WTC11 (cell line): ENCODE results near the gene LARP4B.

Source experiments
- FOXJ3 ChIP-seq: sonication (generic); formaldehyde crosslinking; IDR thresholded peaks from 2 replicates; pipeline ENCODE4 v1.9.0; 2021; ENCODE audit warnings: missing genetic modification reagents, mild to moderate bottlenecking, borderline replicate concordance
- IRF2 ChIP-seq: sonication (generic); formaldehyde crosslinking; IDR thresholded peaks from 2 replicates; pipeline ENCODE4 v1.8.0; 2022; ENCODE audit warnings: low read depth, missing genetic modification reagents, borderline replicate concordance
- TF ChIP-seq, protein P1 (sequence below): fragments of 200-600 bp; IDR thresholded peaks from 2 replicates; pipeline ENCODE4 v1.8.0; 2022; ENCODE audit warnings: antibody characterized with exemption
- TF ChIP-seq, protein P2 (sequence below): sonication (generic); formaldehyde crosslinking; IDR thresholded peaks from 2 replicates; pipeline ENCODE4 v1.8.1; 2022; ENCODE audit warnings: missing genetic modification reagents, borderline replicate concordance
- TF ChIP-seq, protein P3 (sequence below): sonication (generic); formaldehyde crosslinking; IDR thresholded peaks from 2 replicates; pipeline ENCODE4 v1.8.1; 2023; ENCODE audit warnings: mild to moderate bottlenecking, missing genetic modification reagents, moderate library complexity

DNA sequence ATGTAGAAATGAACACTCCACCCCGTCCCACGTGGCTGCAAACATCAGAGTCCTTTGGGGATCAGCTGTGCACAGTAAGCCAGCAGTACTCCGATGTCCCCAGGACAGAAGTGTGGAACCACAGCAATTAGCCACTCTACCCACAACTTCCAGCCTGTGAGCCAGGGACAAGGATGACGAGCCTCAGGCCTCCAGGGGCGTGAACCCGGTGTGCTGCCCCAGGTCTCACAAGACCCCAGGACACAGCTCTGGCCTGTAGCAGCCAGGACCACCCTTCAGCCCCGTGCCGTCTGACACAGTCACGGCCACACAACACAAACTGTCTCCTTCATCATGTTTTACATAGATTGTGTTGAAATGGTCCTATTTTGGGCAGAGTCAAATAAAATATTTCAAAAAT, 129.0 kb downstream of the LARP4B start:
- TF ChIP-seq, protein P1, sequence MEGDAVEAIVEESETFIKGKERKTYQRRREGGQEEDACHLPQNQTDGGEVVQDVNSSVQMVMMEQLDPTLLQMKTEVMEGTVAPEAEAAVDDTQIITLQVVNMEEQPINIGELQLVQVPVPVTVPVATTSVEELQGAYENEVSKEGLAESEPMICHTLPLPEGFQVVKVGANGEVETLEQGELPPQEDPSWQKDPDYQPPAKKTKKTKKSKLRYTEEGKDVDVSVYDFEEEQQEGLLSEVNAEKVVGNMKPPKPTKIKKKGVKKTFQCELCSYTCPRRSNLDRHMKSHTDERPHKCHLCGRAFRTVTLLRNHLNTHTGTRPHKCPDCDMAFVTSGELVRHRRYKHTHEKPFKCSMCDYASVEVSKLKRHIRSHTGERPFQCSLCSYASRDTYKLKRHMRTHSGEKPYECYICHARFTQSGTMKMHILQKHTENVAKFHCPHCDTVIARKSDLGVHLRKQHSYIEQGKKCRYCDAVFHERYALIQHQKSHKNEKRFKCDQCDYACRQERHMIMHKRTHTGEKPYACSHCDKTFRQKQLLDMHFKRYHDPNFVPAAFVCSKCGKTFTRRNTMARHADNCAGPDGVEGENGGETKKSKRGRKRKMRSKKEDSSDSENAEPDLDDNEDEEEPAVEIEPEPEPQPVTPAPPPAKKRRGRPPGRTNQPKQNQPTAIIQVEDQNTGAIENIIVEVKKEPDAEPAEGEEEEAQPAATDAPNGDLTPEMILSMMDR: no peak
- TF ChIP-seq IRF2 (no peak), FOXJ3 (CRISPR knock-in tag) (no peak)
- TF ChIP-seq, protein P2, sequence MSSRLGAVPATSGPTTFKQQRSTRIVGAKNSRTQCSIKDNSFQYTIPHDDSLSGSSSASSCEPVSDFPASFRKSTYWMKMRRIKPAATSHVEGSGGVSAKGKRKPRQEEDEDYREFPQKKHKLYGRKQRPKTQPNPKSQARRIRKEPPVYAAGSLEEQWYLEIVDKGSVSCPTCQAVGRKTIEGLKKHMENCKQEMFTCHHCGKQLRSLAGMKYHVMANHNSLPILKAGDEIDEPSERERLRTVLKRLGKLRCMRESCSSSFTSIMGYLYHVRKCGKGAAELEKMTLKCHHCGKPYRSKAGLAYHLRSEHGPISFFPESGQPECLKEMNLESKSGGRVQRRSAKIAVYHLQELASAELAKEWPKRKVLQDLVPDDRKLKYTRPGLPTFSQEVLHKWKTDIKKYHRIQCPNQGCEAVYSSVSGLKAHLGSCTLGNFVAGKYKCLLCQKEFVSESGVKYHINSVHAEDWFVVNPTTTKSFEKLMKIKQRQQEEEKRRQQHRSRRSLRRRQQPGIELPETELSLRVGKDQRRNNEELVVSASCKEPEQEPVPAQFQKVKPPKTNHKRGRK: no peak
- TF ChIP-seq, protein P3, sequence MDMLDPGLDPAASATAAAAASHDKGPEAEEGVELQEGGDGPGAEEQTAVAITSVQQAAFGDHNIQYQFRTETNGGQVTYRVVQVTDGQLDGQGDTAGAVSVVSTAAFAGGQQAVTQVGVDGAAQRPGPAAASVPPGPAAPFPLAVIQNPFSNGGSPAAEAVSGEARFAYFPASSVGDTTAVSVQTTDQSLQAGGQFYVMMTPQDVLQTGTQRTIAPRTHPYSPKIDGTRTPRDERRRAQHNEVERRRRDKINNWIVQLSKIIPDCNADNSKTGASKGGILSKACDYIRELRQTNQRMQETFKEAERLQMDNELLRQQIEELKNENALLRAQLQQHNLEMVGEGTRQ (CRISPR knock-in tag): no peak
